ENCODE results near the gene MICALL2.
A peak's percentile ranks its signal among the peaks of the same experiment; 100 is the strongest.

MICALL2 gene

GRCh38 chr7:1415389-1415990 lies 43.8 kb downstream of the MICALL2 start:
- DNase-seq (ENCODE audit: low read depth in 2 of 2), result no peak

- DNase-seq (ENCODE audit: low read depth in 2 of 2), result no peak
These were observed 45.2 kb downstream of the MICALL2 start for GRCh38 chr7:1413936-1414639.

GRCh38 chr7:1412322-1413261 lies 46.7 kb downstream of the MICALL2 start:
- DNase-seq (ENCODE audit: low read depth in 2 of 2), result peak; percentile 78 to 90

GRCh38 chr7:1411414-1411813 lies 47.9 kb downstream of the MICALL2 start:
- DNase-seq (ENCODE audit: low read depth in 2 of 2), result no peak

- no peak for DNase-seq (ENCODE audit: low read depth in 2 of 2)
These were observed 48.3 kb downstream of the MICALL2 start for GRCh38 chr7:1410992-1411391.

GRCh38 chr7:1409555-1409954 lies 49.7 kb downstream of the MICALL2 start:
- DNase-seq (ENCODE audit: low read depth in 2 of 2), result no peak

- no peak for DNase-seq (ENCODE audit: low read depth in 2 of 2)
These were observed 50.8 kb downstream of the MICALL2 start for GRCh38 chr7:1408466-1408865.

GRCh38 chr7:1407892-1408291 lies 51.4 kb downstream of the MICALL2 start:
- DNase-seq (ENCODE audit: low read depth in 2 of 2), result no peak

- no peak for DNase-seq (ENCODE audit: low read depth in 2 of 2)
These were observed 54.2 kb downstream of the MICALL2 start for GRCh38 chr7:1404898-1405548.

GRCh38 chr7:1404460-1404809 lies 54.8 kb downstream of the MICALL2 start:
- no peak for DNase-seq (ENCODE audit: low read depth in 2 of 2)

- DNase-seq (ENCODE audit: low read depth in 2 of 2), result no peak
These were observed 55.4 kb downstream of the MICALL2 start for GRCh38 chr7:1403638-1404459.

GRCh38 chr7:1402791-1403637 lies 56.3 kb downstream of the MICALL2 start:
- no peak for DNase-seq (ENCODE audit: low read depth in 2 of 2)

- no peak for DNase-seq (ENCODE audit: low read depth in 2 of 2)
These were observed 57.0 kb downstream of the MICALL2 start for GRCh38 chr7:1402110-1402790.

GRCh38 chr7:1401011-1401410 lies 58.3 kb downstream of the MICALL2 start:
- DNase-seq (ENCODE audit: low read depth in 2 of 2), result no peak

GRCh38 chr7:1400371-1400770 lies 58.9 kb downstream of the MICALL2 start:
- no peak for DNase-seq (ENCODE audit: low read depth in 2 of 2)

GRCh38 chr7:1397491-1398327 lies 61.6 kb downstream of the MICALL2 start:
- DNase-seq (ENCODE audit: low read depth in 2 of 2), result no peak

GRCh38 chr7:1396195-1396594 lies 63.1 kb downstream of the MICALL2 start:
- no peak for DNase-seq (ENCODE audit: low read depth in 2 of 2)

- no peak for DNase-seq (ENCODE audit: low read depth in 2 of 2)
These were observed 63.8 kb downstream of the MICALL2 start for GRCh38 chr7:1395211-1396070.
